Kidney (tissue), 14 donors: ENCODE results near the gene NEURL1B. TPM values are rescaled to one million over a fixed set of nuclear protein-coding genes. Genes with fewer than 3 reads are reported as not detected.
"Not testable (repeated sequence)": the region's sequence is repeated elsewhere in the genome, so short reads cannot be mapped to it uniquely, and the experiment has no call there.

Source experiments
- DNase-seq, 5 donors: peaks; one replicate each; pipeline ENCODE4 v3.0.0-alpha.2; 2013 to 2020
- FAIRE-seq: peaks from 2 replicates; lab custom pipeline; 2012; peaks lifted over from hg19 to GRCh38; lab: Jason Lieb, UNC
- H3K27ac ChIP-seq, 2 donors: one replicate each; pipeline ENCODE4 v1.7.0; 2013; ENCODE audit warnings: low read depth in 2 of 2, low read length in 2 of 2, inconsistent platforms in 1 of 2
- H3K27me3 ChIP-seq: one replicate; pipeline ENCODE4 v1.7.1; 2013; ENCODE audit warnings: low read length, inconsistent platforms; ENCODE audit not compliant: control insufficient read depth, insufficient read depth
- H3K36me3 ChIP-seq, 3 donors: one replicate each; pipeline versions ENCODE4 v1.7.0 to v1.7.1; 2013; ENCODE audit warnings: low read length in 3 of 3, control low read depth in 1 of 3, inconsistent platforms in 1 of 3; ENCODE audit not compliant: insufficient read depth in 3 of 3, control insufficient read depth in 2 of 3
- H3K4me1 ChIP-seq, 3 donors: one replicate each; pipeline versions ENCODE4 v1.7.0 to v1.7.1; 2013; ENCODE audit warnings: low read length in 3 of 3, inconsistent platforms in 1 of 3, low read depth in 1 of 3; ENCODE audit not compliant: control insufficient read depth in 2 of 3, insufficient read depth in 2 of 3
- H3K4me3 ChIP-seq, 3 donors: one replicate each; pipeline versions ENCODE4 v1.7.0 to v1.8.1; 2013; ENCODE audit warnings: low read length in 3 of 3, control low read depth in 1 of 3, inconsistent platforms in 1 of 3
- H3K9ac ChIP-seq, 3 donors: one replicate each; pipeline versions ENCODE4 v1.7.0 to v1.7.1; 2013; ENCODE audit warnings: low read length in 3 of 3, control low read depth in 1 of 3, inconsistent platforms in 1 of 3
- H3K9me3 ChIP-seq, 3 donors: one replicate each; pipeline versions ENCODE4 v1.7.0 to v1.7.1; 2013; ENCODE audit warnings: low read length in 3 of 3, control low read depth in 1 of 3, inconsistent platforms in 1 of 3; ENCODE audit not compliant: control insufficient read depth in 2 of 3, insufficient read depth in 1 of 3
- intact Hi-C: fragments of 100-400 bp; cut with DNase I; formaldehyde crosslinking; loops from one replicate; pipeline ENCODE4 v1.11.1; 2022
- polyA plus RNA-seq: library from polyadenylated mRNA; stranded (reverse); fragments of 350-450 nt; fragmentation: Illumina TruSeq; extraction: RNeasy Lipid Tissue Mini Kit (QIAGEN cat#74804); gene quantifications from one replicate; pipeline ENCODE4 v1.2.3, GENCODE V29; 2014; ENCODE audit warnings: low read depth, low replicate concordance; ENCODE audit not compliant: insufficient read depth
- total RNA-seq: library from RNA; stranded (reverse); fragmentation: NEBNext Ultra II Directional; extraction: Animal tissue kit (Norgen Biotek cat#: 25700); gene quantifications from one replicate; pipeline ENCODE4 v1.2.1, GENCODE V29; 2021
- TF ChIP-seq, protein P1 (sequence below): IDR thresholded peaks from 3 replicates; pipeline ENCODE4 v1.5.1; 2012; ENCODE audit warnings: mild to moderate bottlenecking, moderate library complexity, borderline replicate concordance; ENCODE audit not compliant: insufficient read depth; ENCODE audit errors: extremely low read depth
- donor health status: control.
- donor health status: control.
- donor health status: control.
- donor health status: control.
- donor health status: control.
- donor health status: DM: yes; HTN: yes; CAD: no.
- donor health status: Normal renal cell carcinoma (clear cell type).

Gene NEURL1B
- total and polyA plus RNA-seq, 2 donors from 2014 or later = 5.4 to 42.6 TPM

DNA sequence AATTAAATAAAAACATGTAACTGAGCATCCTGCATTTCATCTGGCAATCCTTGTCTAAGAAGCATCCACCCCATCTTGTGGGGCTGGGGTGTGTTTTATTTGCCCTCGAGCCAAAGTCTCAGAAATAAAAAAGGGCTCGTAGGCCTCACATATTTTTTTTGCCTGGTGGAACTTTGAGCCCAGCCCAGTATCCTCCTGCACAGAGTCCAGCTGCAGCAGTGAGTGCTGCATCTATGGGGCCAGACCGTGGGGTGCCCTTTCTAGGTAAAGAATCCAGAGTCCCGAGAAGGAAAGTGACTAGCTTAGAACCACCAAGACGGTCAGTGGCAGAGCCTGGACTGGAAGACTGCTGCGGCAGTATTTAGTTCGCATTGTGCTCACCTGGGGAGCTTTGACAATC lies 33.1 kb downstream of the NEURL1B start:
- Histone ChIP-seq H3K27ac (no peak overlapping the region), H3K36me3 (peaks cover 0 to 2% (median 0%) of the 10 kb centered on the region in 3 donors), H3K4me3 (no peak overlapping the region), H3K27me3 (no peaks in the 10 kb centered on the region), H3K9ac (no peak overlapping the region), H3K9me3 (no peaks in the 10 kb centered on the region), H3K4me1 (peaks cover 0 to 3% (median 0%) of the 10 kb centered on the region in 3 donors)
- DNase-seq (no peak), FAIRE-seq (no peak)
- intact Hi-C loops = no loop called here
- TF ChIP-seq, protein P1, sequence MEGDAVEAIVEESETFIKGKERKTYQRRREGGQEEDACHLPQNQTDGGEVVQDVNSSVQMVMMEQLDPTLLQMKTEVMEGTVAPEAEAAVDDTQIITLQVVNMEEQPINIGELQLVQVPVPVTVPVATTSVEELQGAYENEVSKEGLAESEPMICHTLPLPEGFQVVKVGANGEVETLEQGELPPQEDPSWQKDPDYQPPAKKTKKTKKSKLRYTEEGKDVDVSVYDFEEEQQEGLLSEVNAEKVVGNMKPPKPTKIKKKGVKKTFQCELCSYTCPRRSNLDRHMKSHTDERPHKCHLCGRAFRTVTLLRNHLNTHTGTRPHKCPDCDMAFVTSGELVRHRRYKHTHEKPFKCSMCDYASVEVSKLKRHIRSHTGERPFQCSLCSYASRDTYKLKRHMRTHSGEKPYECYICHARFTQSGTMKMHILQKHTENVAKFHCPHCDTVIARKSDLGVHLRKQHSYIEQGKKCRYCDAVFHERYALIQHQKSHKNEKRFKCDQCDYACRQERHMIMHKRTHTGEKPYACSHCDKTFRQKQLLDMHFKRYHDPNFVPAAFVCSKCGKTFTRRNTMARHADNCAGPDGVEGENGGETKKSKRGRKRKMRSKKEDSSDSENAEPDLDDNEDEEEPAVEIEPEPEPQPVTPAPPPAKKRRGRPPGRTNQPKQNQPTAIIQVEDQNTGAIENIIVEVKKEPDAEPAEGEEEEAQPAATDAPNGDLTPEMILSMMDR = no peak

DNA sequence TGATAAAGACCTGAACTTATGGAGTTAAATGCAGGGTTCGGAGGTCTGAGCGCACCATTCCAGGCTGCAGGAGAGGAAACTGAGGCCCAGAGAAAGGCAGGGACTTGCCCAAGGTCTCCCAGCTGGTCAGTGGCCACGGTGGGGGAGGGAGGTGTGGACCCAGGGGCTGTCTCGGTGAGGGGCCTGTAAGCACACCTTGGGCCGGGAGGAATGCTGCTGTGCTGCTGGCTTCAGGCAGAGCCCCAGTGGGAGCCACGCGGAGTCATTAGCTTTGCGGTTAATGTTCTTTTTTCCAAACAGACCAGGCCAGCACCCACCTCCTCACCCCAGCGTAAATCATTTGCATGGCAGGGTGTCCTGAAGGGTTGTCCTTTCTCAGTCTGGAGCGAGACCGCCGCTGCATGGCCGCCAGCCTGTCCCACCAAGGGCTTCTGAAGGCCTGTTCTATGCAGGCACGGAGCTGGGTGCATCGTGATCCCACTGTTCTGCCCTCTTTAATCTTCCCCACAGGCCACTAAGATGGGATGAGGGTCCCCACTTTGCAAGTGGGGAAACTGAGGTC lies 35.9 kb downstream of the NEURL1B start:
- Histone ChIP-seq H3K36me3 (no peaks in the 10 kb centered on the region), H3K27me3 (no peaks in the 10 kb centered on the region), H3K4me1 (peaks cover 0 to 7% (median 0%) of the 10 kb centered on the region in 3 donors), H3K9me3 (no peaks in the 10 kb centered on the region), H3K4me3 (no peak overlapping the region), H3K27ac (no peak overlapping the region), H3K9ac (no peak overlapping the region)
- FAIRE-seq (no peak), DNase-seq (no peak)
- TF ChIP-seq, protein P1 = no peak
- intact Hi-C loops = no loop called here

DNA sequence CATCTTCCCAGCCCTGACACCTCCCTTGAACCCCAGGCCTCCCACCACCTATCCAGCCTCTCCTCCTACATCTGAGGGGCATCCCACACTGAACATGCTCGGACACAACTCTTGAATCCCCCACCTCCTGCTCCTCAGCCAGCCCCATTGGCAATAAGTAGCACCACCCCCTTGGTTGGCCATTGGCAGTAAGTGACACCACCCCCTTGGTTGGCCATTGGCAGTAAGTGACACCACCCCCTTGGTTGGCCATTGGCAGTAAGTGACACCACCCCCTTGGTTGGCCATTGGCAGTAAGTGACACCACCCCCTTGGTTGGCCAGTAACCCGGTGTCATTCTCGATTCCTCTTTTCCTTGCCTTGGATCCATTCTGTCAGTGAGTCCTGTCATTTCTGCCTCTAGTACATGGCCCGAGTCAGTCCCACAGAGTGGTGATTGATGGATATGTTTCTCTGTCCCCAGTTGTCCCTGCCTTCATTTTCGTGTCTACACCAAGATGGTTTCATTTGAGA lies 37.4 kb downstream of the NEURL1B start:
- H3K4me3 ChIP-seq, H3K9me3 ChIP-seq, H3K4me1 ChIP-seq, intact Hi-C loops, H3K36me3 ChIP-seq, FAIRE-seq, H3K9ac ChIP-seq, H3K27me3 ChIP-seq, H3K27ac ChIP-seq: not testable (repeated sequence)
- peak in 1 of 5 donors; percentile 29 for DNase-seq

DNA sequence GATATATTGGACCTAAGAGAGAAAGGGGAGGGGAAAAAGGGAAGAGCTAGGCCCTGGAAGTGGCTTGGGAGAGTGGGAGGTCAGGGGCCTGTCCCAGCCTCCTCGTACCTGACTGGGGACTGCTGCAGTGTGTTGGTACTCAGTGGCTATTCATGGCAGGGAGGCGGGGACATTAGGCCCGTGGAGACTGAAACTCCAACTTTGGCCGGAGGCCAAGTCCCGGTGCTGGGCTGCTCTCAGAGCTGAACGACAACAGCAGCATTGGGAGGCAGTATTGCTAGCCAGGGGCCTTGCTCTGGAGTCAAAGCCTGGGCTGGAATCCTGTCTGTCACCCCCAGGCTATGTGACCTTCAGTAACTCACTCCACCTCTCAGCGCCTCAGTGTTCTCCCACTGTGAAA lies 37.8 kb downstream of the NEURL1B start:
- Histone ChIP-seq H3K4me1 (peaks cover 0 to 7% (median 0%) of the 10 kb centered on the region in 3 donors), H3K9me3 (no peaks in the 10 kb centered on the region), H3K9ac (no peak overlapping the region), H3K27ac (peak overlapping the region in 1 of 2 donors; percentile 36), H3K4me3 (no peak overlapping the region), H3K36me3 (no peaks in the 10 kb centered on the region), H3K27me3 (no peaks in the 10 kb centered on the region)
- intact Hi-C loops = no loop called here
- DNase-seq = peak in 3 of 5 donors; percentile 52 to 92 (median 66)
- FAIRE-seq = no peak
- TF ChIP-seq, protein P1 = no peak
